ENCODE measurements around the gene PMM2. TPM values are rescaled to one million over a fixed set of nuclear protein-coding genes. Genes with fewer than 3 reads are reported as not detected.

Gene PMM2
- total and polyA plus RNA-seq, 9 of the 15 experiments (the other 6 are each of a cell fraction or from before 2014, with no cell fraction given): 5.6 to 42.7 (median 25.9) TPM

- TF ChIP-seq ZNF239 (CRISPR knock-in tag; IDR thresholded peaks at IDR 0.05): no peak
These were observed 15.8 kb upstream of the PMM2 start (continued) for GRCh38 chr16:8781797-8782196.

DNA sequence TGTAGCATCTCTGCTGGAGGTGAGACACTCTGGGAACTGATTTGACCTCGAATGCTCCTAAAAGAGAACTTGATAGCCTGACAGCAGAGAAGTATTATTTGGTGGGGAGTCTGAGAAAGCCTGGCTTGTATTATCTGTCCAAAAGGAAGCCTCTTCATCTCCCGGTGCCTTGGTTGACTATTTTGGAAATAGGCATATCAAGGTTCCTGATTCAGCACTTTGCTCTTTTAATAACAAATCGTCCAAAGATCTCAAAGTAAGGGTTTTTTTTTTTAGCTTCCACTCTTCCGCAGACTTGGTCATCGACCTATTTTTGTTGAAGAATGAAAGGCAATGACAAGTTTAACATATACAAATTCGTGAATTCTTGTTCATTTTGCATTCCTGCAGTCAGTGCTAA, 15.0 kb upstream of the PMM2 start:
- Histone ChIP-seq H3K4me2 (ENCODE audit: insufficient read depth, low read length) (no peak overlapping the region), H3K27me3 (ENCODE audit: control insufficient read depth in 2 of 2, insufficient read depth in 2 of 2, low read length in 2 of 2) (peaks cover 48 to 70% of the 10 kb centered on the region in 2 experiments; a peak in 4 of 5 replicates), H3K9ac (ENCODE audit: insufficient read depth in 1 of 2, low read depth in 2 of 2, low read length in 2 of 2) (no peak overlapping the region), H3K9me3 (replicated peaks; ENCODE audit: control insufficient read depth, insufficient read depth, low read depth, low read length) (no peaks in the 10 kb centered on the region), H2AFZ (ENCODE audit: low read depth, low read length) (no peak overlapping the region), H4K20me1 (replicated peaks; ENCODE audit: control insufficient read depth, insufficient read depth, low read length) (no peaks in the 10 kb centered on the region), H3K36me3 (ENCODE audit: control insufficient read depth, insufficient read depth, low read length) (no peaks in the 10 kb centered on the region), H3K4me1 (replicated peaks in 1 of 2; ENCODE audit: control insufficient read depth in 2 of 2, insufficient read depth in 2 of 2, low read length in 2 of 2) (no peaks in the 10 kb centered on the region), H3K4me3 (no peak overlapping the region), H3K27ac (ENCODE audit: extremely low read depth, low read depth, low read length) (no peak overlapping the region), H3K9me1 (ENCODE audit: control insufficient read depth, insufficient read depth, low read length) (peaks cover 2% of the 10 kb centered on the region), H3K79me2 (ENCODE audit: control insufficient read depth, insufficient read depth, low read length) (no peaks in the 10 kb centered on the region)
- ChIA-PET CTCF (ENCODE audit: low intra/inter-chr PET ratio) (no interaction called here), POLR2A (no interaction called here)
- no peak for TF ChIP-seq IRF9 (tag; IDR thresholded peaks at IDR 0.05)
- no peak for TF ChIP-seq SP1 (CRISPR knock-in tag; IDR thresholded peaks at IDR 0.05)
- TF ChIP-seq ZNF316 (IDR thresholded peaks at IDR 0.05): peak; percentile 43; the same call in 1 of the 2 replicates
- TF ChIP-seq, protein P1, sequence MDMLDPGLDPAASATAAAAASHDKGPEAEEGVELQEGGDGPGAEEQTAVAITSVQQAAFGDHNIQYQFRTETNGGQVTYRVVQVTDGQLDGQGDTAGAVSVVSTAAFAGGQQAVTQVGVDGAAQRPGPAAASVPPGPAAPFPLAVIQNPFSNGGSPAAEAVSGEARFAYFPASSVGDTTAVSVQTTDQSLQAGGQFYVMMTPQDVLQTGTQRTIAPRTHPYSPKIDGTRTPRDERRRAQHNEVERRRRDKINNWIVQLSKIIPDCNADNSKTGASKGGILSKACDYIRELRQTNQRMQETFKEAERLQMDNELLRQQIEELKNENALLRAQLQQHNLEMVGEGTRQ (CRISPR knock-in tag; IDR thresholded peaks at IDR 0.05): no peak
- FAIRE-seq: no peak
- DNase-seq (ENCODE audit: extremely low read depth in 1 of 4, low spot score in 3 of 4): no peak
- BruUV-seq (replicated peaks): no TSS peak
- no peak for ATAC-seq
- in situ Hi-C loops (cut with MboI): no loop called here
- WGBS (ENCODE audit: insufficient coverage, low coverage, missing lambda C conversion rate): under 1% methylated on average over 6 of the region's 6 CpGs
- intact Hi-C loops (cut with micrococcal nuclease): no loop called here

Data from K562 (cell line).